Inflammatory macrophage treated with lipopolysaccharide for 1 hour (primary cell): ENCODE measurements around the gene DENND1C.
A peak's percentile ranks its signal among the peaks of the same experiment; 100 is the strongest.
"Not testable (repeated sequence)": the region's sequence is repeated elsewhere in the genome, so short reads cannot be mapped to it uniquely, and the experiment has no call there.

ENCODE experiments used
- DNase-seq, 2 donors: peaks; one replicate each; pipeline ENCODE4 v3.0.0-alpha.2; 2020 to 2022

Gene DENND1C

DNA sequence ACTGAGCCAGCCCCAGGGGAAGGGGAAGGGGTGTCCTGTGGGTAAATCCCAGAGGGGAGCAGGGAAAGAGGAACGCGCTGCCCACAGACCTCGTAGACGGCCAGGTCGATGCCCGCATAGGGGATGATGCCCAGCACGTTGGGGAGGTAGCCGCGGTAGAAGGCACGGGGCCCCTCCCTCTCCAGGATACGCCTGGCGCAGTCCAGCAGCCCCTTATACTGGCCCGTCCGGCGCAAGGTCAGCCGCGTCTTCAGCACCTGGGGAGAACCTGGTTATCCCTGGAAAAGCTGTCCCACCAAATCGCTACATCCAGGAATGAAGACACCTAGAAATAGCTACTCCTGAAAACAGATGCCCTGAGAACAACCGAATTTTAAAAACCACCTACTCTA, 29.4 kb downstream of the DENND1C start:
- DNase-seq = no peak

DNA sequence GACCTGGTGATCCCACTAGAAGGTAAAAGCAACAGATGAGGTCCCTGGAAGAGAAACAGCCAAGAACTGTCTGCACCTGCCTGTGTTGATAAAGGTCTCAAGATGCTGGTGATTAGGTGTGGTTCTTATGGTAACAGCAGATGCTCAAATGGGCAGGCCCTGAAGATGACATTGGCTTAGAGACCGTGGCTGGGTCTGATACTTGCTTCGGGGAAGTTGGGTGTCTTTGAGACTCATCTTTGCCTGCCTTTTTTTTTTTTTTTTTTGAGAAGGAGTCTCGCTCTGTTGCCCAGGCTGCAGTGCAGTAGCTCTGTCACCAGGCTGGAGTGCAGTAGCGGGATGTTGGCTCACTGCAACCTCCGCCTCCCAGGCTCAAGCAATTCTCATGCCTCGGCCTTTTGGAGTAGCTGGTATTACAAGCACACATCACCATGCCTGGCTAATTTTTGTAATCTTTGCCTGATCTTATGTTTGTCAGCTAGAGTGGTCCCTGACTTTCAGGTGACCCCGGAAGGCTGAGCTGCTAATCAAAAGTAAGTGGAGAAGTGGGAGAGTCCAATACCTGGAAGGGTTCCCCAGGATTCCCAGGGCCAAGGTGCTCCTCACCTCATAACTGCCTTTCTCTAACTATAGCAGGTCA, 29.9 kb downstream of the DENND1C start:
- DNase-seq = no peak

DNA sequence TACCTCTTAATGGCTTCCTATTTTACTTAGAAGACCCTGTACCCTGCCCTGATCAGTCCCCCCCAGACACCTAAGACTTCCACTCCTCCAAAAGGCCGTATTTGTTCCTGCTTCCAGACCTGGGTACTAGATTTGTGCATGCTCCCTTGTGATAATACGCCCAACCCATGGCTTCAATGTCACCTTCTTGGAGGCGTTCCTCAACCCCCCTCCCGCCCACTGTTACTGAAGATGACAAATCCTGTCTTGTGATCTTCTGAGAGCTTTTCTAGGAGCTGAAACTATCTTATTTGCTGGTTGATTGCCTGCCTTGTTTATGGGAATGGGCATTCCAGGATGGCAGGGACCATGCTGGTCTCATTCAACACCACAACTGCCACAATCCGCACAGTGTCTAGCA, 31.4 kb downstream of the DENND1C start:
- peak; percentile 13 to 48 for DNase-seq

DNA sequence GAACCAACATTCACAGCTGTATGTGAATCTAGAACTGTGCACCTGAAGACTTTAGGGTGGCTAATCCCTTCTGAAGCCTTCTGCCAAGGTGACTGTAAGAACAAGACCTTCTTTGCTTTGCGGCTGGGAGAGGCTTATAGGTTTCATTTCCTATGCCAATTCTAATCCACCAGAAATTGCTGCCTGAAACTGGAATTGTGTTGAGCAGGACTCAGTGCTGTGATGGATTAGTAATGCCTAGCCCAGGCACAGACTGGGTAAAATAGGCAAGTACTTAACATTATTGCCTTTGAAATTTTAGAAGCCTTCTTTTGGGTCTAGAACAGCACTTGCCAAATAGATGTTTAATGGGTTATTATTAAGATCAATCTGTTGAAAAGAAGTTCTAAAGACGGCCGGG, 33.5 kb downstream of the DENND1C start:
- no peak for DNase-seq

DNA sequence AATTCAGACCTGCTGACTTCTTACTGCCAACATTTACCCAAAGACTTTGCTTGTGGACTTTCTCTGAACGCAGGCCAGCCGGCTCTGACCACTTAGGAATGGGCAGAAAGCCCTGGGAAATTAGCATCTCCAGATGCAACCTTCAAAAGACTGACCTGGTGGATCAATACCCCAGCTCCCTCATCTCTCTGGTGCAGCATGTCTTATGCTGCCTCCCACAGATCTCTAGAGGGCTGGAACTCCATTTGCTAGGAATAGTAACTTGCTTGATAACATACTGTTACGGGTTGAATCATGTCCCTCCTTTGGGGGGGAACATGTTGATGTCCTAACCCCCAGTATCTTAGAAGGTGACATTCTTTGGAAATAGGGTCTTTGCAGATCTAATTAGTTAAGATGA, 35.1 kb downstream of the DENND1C start:
- DNase-seq = no peak

DNA sequence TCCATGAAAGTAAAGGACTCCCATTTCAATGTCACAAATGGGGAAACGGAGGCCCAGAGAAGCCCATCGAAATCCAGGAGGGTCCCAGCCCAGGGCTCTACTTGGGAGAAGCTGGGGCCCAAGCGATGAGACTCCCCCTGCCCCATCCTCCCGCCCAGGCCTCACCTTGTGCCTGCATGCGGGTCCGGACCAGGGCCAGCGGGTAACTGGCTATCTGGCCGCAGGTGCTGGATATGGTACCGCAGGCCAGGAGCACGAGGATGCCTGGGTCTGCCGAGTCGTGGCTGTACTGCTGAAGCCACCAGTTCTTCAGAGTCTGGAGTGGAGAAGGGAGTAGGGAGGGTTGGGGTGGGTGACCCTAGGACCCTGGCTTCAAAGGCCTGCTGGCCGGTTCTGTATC, 37.6 kb downstream of the DENND1C start:
- DNase-seq = no peak

DNA sequence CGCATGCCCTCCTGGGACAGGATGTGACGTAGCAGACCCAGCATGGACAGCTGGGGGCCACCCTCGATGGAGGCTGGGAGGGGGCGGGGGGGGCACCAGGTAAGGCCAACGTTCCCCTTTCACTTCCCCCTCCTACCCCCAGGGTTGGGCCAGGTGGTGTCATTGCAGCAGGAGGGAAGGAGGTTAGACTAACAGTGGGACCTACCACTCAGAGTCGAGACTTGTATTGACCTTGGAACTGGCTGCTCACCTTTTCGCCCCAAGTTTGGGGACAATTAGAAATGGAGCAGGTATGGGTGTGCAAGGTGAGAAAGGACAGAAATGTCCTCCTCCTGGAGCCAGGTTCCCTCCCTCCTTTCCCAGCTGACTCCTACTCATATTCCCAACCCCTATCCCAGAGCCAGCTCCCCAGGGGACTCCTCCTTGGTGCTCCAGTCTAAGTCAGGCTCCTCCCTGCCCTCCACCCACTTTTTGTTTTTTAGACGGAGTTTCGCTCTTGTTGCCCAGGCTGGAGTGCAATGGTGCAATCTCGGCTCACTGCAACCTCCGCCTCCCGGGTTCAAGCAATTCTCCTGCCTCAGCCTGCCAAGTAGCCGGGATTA, 39.4 kb downstream of the DENND1C start:
- DNase-seq = no peak

DNA sequence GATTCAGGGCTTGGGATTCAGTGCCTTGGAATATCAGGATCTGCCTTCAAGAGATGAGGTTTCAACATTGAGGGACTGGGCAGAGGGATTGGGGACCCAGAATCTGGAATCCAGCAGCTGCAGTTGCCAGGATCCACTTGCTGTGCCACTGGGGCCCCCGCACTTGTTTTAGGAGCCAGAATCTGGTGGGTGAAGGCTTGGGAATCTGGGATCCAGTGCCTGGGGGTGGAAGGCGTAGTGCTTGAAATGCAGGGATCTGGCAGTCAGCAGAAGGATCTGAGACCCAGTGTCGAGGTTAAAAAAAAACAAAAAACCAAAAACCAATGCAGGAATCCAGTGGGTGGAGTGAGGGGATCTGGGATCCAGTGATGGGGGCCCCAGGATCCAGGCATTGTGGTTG, 40.7 kb downstream of the DENND1C start:
- DNase-seq = no peak

DNA sequence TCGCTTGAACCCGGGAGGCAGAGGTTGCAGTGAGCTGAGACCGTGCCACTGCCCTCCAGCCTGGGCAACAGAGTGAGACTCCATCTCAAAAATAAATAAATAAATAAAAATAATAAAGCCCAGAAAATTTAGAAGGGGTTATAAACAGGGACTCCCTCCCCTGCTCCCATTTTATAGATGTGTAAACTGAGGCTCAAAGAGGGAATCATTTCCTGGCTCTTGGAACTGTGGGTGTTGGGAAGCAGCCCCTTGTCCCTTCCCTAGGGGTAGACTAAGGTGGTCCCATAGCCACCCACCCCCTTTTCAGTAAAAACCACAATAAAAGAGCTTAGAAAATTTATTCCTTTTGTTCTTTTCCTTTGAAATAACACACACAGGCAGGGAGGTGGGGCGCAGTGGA, 41.8 kb downstream of the DENND1C start:
- DNase-seq = no peak

DNA sequence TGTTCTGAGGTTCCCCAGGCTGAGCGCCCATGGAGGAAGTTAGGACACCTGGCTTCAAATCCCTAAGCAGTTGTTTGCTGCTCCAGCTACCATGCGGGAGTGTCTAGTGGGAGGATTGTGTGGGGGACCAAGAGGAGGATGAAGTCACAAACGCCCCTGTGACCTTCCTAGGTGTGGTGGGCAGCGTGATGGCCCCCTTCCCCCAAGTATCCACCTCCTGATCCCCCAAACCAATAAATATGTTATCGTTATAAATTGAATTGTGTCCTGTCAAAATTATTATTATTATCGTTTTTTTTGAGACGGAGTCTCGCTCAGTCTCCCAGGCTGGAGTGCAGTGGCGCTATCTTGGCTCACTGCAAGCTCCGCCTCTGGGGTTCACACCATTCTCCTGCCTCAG, 47.9 kb downstream of the DENND1C start, which contains the start of gene SLC25A41:
Gene SLC25A41, minus strand, starts transcription at position 101 of the 400 bp plus-strand sequence. Its CDS starts 70 bp downstream, at position 31.
- DNase-seq = no peak

DNA sequence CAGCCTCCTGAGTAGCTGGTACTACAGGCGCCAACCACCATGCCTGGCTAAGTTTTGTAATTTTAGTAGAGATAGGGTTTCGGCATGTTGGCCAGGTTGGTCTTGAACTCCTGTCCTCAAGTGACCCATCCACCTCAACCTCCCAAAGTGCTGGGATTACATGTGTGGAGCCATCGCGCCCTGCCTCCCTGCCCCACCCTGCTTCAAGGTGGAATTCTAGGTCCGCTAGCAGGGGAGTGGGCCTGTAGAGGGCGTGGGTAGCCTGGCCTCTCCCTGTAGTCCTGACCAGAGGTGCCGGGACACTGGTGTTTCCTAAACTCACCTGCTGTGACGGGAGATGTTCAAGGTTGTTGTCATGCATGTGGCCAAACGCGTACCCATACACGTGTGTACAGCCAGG, 48.4 kb downstream of the DENND1C start:
- DNase-seq = no peak

DNA sequence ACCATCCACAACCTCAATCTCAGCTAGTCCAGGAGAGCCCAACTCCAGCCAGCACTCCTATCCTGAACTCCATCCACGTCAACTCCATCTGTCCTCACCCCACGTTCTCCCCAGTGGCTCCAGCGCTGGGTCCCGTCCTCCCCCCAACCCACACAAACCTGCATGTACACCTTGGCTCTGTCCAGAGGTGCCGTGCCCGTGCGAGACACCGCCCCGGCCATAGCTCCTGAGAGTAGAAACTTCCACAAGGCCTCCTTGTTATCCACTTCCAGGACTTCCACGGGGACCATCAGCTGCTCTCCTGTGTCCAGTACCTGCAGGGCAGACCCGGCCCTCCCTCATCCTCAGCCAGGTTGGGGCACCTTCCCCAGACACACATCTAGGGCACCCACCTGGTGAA, 49.7 kb downstream of the DENND1C start:
- no peak for DNase-seq

DNA sequence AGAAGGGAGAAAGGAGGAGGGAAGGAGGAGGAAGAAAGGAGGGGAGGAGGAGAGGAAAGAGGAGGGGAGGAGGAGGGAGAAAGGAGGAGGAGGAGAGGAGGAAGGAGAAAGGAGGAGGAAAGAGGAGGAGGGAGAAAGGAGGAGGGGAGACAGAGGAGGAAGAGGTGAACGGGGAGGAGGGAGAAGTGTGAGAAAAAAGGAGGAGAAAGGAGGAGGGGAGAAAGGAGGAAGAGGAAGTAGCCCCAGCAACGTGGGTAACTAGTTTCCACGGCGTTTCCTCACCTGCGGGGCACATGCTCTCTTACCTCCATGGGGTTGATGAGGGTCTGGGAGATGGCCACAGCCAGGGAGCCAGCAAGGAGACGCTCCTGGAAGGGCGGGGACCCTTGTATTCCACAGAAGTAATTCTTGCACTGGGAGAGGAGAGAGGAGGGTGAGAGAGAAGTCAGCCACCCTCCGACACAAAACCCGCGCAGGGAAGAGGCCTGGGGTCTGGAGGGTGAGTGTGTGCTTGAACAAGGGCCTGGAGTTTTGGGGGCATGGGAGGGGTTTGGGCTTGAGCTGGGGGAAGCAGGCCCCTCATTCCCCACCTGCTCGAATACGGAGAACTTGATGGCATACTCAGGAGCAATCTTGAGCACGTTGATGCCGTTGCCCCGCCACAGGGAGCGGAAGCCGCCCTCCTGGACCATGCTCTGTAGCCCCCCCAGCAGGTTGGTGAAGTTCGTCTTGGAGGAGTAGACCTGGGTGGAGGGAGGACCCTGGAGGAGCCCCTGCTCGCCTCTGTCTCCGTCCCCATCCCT, 52.0 kb downstream of the DENND1C start:
- no peak for DNase-seq

DNA sequence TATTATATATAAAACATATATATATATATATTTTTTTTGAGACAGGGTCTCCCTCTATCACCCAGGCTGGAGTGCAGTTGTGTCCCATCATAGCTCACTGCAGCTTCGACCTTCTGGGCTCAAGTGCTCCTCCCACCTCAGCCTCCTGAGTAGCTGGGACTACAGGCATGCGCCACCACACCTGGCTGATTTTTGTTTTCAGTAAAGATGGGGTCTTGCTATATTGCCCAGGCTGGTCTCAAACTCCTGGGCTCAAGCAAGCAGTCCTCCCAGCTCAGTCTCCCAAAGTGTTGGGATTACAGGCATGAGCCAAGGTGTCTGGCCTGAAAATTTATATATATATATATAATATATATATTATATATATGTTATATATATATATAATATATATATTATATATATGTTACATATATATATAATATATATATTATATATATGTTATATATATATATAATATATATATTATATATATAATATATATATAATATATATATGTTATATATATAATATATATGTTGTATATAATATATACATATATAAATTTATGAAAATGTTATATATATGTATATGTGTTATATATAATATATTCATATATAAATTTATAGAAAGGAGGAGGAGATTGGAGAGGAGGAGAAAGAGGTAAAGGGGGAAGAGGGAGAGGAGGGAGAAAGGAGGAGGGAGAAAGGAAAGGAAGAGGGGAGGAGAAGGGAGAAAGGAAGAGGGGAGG, 52.7 kb downstream of the DENND1C start:
- not testable (repeated sequence) for DNase-seq

DNA sequence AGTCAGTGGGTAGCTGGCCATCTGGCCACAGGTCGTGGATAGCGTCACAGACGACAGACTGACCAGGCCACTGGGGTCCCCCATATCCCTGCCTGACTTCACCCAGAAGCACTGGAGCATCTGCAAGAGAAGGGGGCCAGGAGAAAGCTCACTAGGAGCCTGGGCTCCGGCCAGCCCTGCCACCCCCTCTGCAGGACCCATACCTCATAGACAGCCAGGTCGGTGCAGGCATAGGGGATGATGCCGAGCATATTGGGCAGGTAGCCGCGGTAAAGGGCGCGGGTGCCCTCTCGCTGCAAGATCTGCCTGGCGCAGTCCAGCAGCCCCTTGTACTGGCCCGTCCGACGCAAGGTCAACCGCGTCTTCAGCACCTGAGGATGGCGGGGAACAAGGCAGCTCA, 54.5 kb downstream of the DENND1C start:
- no peak for DNase-seq

DNA sequence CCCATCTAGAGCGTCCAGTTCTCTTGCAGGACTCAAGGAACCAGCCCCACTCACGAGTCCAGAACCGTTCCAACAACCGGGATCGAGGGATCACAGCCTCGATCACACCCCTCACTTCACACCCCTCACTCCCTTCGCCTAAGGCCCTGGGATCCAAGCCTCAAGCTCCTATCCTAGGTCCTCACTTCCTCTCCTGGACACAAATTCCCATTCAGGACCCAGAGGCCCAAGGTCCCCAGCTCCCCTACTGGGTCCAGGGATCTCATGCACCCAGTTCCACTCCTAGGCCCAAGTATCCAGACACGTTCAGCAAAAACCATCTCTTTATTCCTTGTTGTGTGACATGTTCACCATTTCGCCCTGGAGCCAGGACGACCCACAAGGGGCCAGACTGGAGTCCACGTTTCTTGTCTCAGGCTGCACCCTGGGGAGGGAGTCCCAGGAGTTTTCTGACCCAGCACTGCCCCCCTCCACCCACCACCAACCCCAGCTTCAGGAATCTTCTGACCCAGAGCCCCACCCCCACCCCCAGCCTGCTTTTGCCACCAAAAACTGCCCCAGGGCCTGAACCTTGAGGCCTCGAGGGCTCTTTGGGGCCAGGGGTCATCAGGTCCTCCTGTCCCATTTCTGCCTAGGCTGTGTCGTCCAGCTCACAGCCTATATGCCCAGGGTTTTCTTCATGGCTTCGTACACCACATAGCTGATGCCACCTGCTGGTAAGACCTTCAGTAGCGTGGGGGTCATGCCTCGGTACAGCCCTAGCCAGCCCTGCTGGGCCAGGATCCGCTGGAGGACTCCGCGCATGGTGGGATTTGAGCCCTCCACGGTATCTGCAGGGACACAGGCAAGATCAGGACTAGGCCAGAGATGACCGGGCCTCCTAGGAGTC, 55.6 kb downstream of the DENND1C start:
- DNase-seq = no peak

DNA sequence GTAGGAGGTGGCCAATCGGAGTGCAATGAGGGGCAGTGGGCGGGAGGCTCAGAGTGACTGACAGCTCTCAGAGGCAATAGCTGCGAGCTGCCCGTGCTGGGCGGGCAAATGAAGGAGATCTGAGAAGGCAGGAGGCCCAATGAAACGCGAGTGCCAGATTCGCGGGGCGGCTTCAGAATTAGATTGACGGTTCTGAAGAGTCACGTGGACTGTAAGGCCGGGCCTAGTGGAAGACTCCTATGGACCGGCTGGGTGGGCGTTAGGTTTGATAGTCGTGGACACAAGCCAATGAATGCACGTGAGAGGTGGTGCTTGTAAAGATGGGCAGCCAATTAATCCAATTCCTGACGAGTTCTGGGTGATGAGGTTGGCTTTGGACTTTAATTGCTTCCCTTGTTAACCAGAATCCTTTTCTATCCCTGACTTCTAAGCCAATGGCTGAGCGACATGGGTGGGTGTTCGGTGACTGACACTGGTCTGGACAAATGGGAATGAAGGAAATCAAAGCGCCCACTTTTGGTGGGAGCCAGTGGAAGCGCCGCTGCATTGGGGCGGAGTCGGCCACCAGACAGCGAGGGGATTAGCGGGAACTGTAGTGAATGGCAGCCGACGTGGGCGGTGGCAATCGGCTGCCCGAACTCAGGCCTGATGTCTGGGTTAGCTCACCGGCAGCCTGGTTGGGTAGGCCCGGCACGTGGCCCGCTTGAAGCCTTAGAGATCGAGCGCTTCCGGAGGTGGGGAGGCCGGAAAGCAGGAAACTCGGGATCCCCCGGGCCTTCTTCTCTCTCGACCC, 56.5 kb downstream of the DENND1C start:
- peak; percentile 100 for DNase-seq

DNA sequence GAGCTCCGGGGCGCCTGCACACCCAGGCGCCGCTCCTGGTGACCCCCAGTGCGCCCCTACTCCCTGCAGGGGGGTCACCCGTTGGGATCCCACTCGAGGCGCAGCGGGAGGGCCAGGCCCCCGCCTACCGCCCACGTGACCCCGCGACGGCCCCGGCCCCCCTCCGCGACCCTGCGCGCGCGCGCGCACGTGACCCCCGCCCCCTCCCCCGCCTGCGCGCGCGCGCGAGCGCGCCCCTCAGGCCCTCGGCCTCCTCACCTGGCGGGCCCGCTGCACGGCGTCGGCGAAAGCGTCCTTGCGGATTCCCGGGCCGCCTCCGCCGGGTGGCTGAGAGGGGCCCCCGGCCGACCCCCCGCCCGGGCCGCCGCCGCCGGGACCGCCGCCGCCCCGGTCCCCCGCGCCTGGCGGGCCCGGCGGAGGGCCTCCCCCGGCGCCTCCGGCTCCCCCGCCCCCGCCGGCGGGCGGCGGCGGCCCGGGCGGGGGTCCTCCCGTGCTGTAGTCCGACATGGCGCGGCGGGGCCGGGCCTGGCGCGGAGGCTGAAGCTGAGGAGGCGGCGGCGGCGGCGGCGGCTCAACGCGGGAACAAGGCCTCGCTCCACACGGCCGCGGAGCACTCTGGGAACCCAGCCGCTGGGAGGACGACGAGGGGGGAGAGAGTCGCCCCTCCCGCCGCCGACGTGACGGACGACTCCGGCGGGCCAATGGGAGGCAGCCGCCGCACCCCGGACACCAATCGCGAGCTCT, 57.2 kb downstream of the DENND1C start, which contains the start of gene KHSRP:
Gene KHSRP, minus strand, starts transcription at position 617 of the 744 bp plus-strand sequence. Its CDS starts 110 bp downstream, at position 507.
- DNase-seq = no peak

DNA sequence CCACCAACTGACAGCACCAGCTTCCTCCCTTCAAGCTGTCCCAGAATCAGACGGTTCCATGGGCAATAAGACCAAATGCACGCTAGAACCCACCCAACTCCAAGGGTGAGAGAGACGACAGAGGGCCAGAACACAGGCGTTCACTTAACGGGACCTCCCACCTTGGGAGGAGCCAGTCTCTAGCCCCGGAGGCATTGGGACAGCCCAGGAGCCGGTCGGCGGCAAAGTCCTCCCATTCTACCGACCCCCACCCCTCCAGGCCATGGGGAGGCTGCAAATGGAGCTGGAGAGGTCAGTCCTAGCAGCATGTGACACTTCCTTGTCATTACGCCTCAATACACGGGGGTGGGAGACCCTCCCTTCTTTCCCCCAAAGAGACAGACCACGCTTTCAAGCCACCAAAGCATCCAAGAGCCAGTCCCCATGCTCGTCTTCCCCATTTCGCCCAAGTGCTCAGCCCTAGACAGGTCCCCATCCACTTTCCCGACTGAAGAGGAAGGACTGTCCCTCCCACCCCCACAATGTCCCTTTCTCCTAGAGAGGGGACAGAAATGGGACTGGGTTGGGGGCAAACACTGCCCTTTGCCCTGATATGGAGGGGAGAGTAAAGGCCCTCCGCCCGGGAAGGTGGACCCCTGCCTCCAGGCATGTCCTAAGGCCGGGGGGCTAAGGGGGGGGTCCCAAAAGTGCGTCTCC, 57.9 kb downstream of the DENND1C start:
- peak; percentile 32 to 41 for DNase-seq
